Measurements from ENCODE around the gene TMEM178A.
"Not testable (repeated sequence)": the region's sequence is repeated elsewhere in the genome, so short reads cannot be mapped to it uniquely, and the experiment has no call there.

TMEM178A gene

GRCh38 chr2:39623917-39624316 is 41.8 kb upstream of the TMEM178A start:
- Mint-ChIP-seq H3K27me3 (ENCODE audit: low read depth, poor library complexity) (peaks cover 6% of the 10 kb centered on the region), H3K9me3 (peaks cover 10% of the 10 kb centered on the region), H3K4me1 (peaks cover 7% of the 10 kb centered on the region), H3K36me3 (ENCODE audit: low read depth) (no peaks in the 10 kb centered on the region), H3K27ac (no peak overlapping the region), H3K4me3 (no peak overlapping the region)
- TF ChIP-seq, protein P1, sequence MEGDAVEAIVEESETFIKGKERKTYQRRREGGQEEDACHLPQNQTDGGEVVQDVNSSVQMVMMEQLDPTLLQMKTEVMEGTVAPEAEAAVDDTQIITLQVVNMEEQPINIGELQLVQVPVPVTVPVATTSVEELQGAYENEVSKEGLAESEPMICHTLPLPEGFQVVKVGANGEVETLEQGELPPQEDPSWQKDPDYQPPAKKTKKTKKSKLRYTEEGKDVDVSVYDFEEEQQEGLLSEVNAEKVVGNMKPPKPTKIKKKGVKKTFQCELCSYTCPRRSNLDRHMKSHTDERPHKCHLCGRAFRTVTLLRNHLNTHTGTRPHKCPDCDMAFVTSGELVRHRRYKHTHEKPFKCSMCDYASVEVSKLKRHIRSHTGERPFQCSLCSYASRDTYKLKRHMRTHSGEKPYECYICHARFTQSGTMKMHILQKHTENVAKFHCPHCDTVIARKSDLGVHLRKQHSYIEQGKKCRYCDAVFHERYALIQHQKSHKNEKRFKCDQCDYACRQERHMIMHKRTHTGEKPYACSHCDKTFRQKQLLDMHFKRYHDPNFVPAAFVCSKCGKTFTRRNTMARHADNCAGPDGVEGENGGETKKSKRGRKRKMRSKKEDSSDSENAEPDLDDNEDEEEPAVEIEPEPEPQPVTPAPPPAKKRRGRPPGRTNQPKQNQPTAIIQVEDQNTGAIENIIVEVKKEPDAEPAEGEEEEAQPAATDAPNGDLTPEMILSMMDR (IDR thresholded peaks at IDR 0.05): no peak
- DNase-seq: no peak

GRCh38 chr2:39625193-39625926 is 40.4 kb upstream of the TMEM178A start:
- peaks cover under 1% of the 10 kb centered on the region for H3K27me3 Mint-ChIP-seq (ENCODE audit: low read depth, poor library complexity)
- H3K9me3 Mint-ChIP-seq: peaks cover 21% of the 10 kb centered on the region
- H3K4me1 Mint-ChIP-seq: peaks cover 7% of the 10 kb centered on the region
- no peak overlapping the region for H3K4me3 Mint-ChIP-seq
- DNase-seq: no peak
- H3K27ac Mint-ChIP-seq: peak overlapping the region; percentile 89
- no peaks in the 10 kb centered on the region for H3K36me3 Mint-ChIP-seq (ENCODE audit: low read depth)
- TF ChIP-seq, protein P1 (IDR thresholded peaks at IDR 0.05): no peak

DNA sequence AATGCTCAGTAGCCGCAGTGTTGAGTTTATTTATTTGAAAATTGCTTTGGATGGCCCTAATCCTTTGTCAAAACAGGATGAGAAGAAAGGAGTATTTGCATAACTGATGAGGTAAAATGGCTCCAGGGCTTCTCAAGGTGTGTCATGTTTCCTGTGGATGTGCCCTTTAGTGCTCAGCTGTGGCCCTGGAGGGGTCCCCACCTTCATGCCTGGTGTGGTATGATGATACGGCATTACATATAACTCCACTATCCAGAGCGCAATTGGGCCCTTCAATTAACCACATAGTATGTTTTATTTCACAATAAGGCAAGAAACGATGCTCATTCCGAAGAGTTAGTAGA is 39.8 kb upstream of the TMEM178A start:
- TF ChIP-seq, protein P1 (IDR thresholded peaks at IDR 0.05): no peak
- Mint-ChIP-seq H3K9me3 (peaks cover 26% of the 10 kb centered on the region), H3K27me3 (ENCODE audit: low read depth, poor library complexity) (no peaks in the 10 kb centered on the region)

DNA sequence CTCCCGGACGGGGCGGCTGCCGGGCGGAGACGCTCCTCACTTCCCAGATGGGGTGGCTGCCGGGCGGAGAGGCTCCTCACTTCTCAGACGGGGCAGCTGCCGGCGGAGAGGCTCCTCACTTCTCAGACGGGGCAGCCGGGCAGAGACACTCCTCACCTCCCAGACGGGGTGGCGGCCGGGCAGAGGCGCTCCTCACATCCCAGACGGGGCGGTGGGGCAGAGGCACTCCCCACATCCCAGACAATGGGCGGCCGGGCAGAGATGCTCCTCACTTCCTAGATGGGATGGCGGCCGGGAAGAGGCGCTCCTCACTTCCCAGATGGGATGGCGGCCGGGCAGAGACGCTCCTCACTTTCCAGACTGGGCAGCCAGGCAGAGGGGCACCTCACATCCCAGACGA is 37.4 kb upstream of the TMEM178A start:
- not testable (repeated sequence) for H3K27me3 Mint-ChIP-seq (ENCODE audit: low read depth, poor library complexity); H3K4me3 Mint-ChIP-seq

More for the DNA sequence above, 39.8 kb upstream of the TMEM178A start:
- Mint-ChIP-seq H3K4me1 (peaks cover 7% of the 10 kb centered on the region), H3K4me3 (no peak overlapping the region), H3K27ac (no peak overlapping the region), H3K36me3 (ENCODE audit: low read depth) (no peaks in the 10 kb centered on the region)
- no peak for DNase-seq

GRCh38 chr2:39629646-39630045 is 36.1 kb upstream of the TMEM178A start:
- H3K27ac Mint-ChIP-seq: no peak overlapping the region
- H3K36me3 Mint-ChIP-seq (ENCODE audit: low read depth): no peaks in the 10 kb centered on the region
- no peak for DNase-seq
- TF ChIP-seq, protein P1 (IDR thresholded peaks at IDR 0.05): no peak
- H3K4me3 Mint-ChIP-seq: no peak overlapping the region
- H3K27me3 Mint-ChIP-seq (ENCODE audit: low read depth, poor library complexity): no peaks in the 10 kb centered on the region
- peaks cover 29% of the 10 kb centered on the region for H3K9me3 Mint-ChIP-seq
- H3K4me1 Mint-ChIP-seq: peaks cover 13% of the 10 kb centered on the region

More for the DNA sequence above, 37.4 kb upstream of the TMEM178A start:
- not testable (repeated sequence) for H3K36me3 Mint-ChIP-seq (ENCODE audit: low read depth); H3K4me1 Mint-ChIP-seq; H3K27ac Mint-ChIP-seq; DNase-seq
- H3K9me3 Mint-ChIP-seq: peaks cover 29% of the 10 kb centered on the region

GRCh38 chr2:39631256-39631655 is 34.5 kb upstream of the TMEM178A start:
- DNase-seq: no peak
- TF ChIP-seq, protein P1 (IDR thresholded peaks at IDR 0.05): no peak
- Mint-ChIP-seq H3K27me3 (ENCODE audit: low read depth, poor library complexity) (no peaks in the 10 kb centered on the region), H3K9me3 (peaks cover 26% of the 10 kb centered on the region), H3K36me3 (ENCODE audit: low read depth) (no peaks in the 10 kb centered on the region), H3K4me3 (no peak overlapping the region), H3K27ac (no peak overlapping the region), H3K4me1 (peaks cover 6% of the 10 kb centered on the region)

Measured in nephron progenitor cell (in vitro differentiated cells).